C4-2B (cell line): ENCODE measurements around the gene BMPR2.

ENCODE experiments used
- H3K27ac ChIP-seq: fragments of 450-650 bp; 2 replicates; pipeline ENCODE4 v1.5.1; 2017
- CTCF ChIP-seq: fragments of 450-650 bp; conservative IDR thresholded peaks from 2 replicates; pipeline ENCODE4 v1.5.1; 2017; ENCODE audit warnings: mild to moderate bottlenecking
- ZFX ChIP-seq: fragments of 450-650 bp; IDR thresholded peaks from 2 replicates; pipeline ENCODE4 v1.6.1; 2017

BMPR2 gene

GRCh38 chr2:202387608-202388342, 11.6 kb downstream of the BMPR2 start:
- no peak for TF ChIP-seq ZFX
- no peak for TF ChIP-seq CTCF
- H3K27ac ChIP-seq, result no peak overlapping the region

- TF ChIP-seq CTCF (no peak), ZFX (no peak)
- no peak overlapping the region for H3K27ac ChIP-seq
Measured at GRCh38 chr2:202400941-202401340, 24.8 kb downstream of the BMPR2 start.

GRCh38 chr2:202405798-202406197, 29.7 kb downstream of the BMPR2 start:
- no peak overlapping the region for H3K27ac ChIP-seq
- TF ChIP-seq CTCF, result no peak
- TF ChIP-seq ZFX, result no peak

- H3K27ac ChIP-seq, result no peak overlapping the region
- TF ChIP-seq ZFX (no peak), CTCF (no peak)
Measured at GRCh38 chr2:202406445-202406978, 30.4 kb downstream of the BMPR2 start.

GRCh38 chr2:202408546-202409140, 32.5 kb downstream of the BMPR2 start:
- H3K27ac ChIP-seq, result peak overlapping the region; percentile 62
- TF ChIP-seq ZFX, result no peak
- TF ChIP-seq CTCF, result no peak

GRCh38 chr2:202410092-202410491, 34.0 kb downstream of the BMPR2 start:
- TF ChIP-seq ZFX, result no peak
- no peak for TF ChIP-seq CTCF
- H3K27ac ChIP-seq, result no peak overlapping the region

GRCh38 chr2:202411097-202411496, 35.0 kb downstream of the BMPR2 start:
- TF ChIP-seq ZFX (no peak), CTCF (no peak)
- no peak overlapping the region for H3K27ac ChIP-seq
